Effector CD8-positive, alpha-beta T cell (primary cell): ENCODE results near the gene RAB37.

Experiments used
- DNase-seq: peaks from one replicate; lab custom pipeline; 2025; lab: John Stamatoyannopoulos, UW

The RAB37 gene

DNA sequence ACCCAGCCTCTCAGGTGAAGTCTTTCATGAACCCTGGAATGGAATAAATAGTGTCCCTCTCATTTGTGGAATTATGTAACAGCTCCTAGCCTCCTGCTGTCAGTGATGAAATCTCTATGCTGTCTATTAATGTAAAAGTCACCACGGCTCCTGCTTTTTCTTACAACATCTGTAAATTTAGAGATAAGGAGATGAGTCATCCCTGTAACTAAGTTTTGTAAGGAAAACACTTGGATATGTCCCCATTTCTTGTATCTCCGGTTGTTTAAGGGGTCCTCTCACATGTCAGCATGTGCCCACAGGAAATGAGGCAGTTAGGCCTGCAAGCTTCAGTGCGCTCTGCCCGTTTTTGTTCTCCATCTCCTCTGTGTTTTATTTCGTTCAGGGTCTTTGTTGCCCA lies 41.9 kb downstream of the RAB37 start:
- DNase-seq: no peak

DNA sequence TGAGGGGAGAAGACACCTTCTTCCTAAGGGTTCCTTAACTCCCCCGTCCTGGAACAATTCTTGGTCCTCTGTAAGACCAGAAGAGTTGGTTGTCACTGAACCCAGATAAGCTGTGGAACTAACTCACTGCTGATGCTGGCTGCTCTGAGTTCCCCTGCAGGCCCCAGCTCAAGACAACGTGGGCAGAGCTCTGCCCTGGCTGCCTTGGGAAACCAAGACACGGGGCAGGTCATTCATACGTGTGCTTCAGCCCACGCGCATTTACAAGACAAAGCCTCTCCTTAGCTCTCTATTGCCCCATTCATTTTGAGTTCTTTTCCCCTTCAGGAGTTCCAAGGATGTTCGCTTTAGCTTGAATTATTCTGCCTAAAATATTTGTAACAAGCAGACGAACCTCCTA lies 42.4 kb downstream of the RAB37 start:
- no peak for DNase-seq

DNA sequence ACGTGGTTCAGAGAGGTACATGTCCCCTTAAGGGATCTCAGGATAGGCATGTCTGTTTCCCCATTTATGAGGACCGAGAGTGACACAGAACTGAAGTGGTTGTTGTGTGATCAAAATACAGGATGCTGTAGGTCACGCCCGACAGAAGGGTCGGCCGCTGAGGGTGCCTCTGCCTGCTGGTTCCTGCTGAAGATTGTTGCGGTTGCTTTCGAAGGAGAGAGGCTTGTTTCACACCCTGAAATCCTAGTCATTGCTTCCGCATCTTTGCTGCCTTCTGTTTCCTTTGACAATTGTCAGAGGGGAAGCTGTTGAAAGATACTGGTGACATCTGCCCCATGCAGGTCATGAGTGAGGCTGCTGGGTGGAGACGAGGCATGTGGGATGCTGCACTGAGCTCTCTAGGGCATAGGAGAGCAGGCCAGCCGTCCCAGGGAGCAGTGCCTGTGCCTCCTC lies 42.9 kb downstream of the RAB37 start:
- DNase-seq: peak; percentile 8

DNA sequence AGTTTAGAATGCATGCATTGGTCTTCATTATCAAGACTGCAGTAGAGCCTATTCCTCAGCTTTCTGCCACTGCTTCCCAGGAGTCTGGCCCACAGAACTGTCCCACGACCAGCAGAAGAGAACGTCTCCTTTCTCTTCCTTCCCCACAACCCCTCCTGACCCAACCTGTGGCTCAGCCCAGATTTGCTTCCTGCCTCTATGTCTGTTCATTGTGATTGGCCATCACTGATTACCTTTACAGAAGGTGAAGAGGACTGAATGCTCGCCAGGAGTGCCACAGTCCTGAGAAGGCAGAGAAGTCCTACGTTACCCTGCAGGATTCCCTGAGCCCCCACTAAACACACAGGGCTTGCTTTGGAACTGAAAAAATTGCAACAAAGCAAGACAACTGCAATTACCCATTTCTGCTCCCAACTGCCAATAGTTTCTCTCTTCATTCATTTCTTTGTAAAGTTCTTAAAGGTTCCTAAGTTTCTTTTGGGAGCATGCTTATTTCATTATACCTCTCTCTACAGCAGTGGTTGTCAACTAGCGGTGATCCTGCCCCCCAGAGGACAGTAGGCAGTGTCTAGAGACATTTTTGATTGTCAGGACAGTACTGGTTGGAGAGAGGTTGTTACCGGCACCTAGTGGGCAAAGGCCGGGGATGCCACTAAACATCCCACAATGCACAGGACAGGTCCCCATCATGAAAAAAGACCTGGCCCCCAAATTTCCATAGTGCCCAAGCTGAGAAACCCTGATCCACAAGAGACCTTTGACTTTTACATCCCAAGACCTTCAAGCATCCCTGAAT lies 43.6 kb downstream of the RAB37 start:
- DNase-seq: no peak

DNA sequence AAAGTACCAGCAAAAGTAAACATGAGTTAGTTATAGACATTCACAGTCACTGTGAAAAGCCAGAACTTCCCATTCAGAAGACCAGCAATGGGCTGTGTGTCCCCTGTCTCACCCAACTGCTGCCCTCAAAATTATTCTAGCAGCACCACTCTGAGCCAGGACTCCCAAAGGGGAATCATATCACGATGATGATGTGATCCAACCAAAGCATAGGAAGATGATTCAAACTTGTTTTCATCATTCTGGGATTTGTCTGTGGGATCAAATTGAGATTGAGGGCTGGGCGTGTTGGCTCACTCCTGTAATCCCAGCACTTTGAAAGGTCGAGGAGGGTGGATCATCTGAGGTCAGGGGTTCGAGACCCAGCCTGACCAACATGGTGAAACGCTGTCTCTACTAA lies 45.5 kb downstream of the RAB37 start:
- DNase-seq: no peak

DNA sequence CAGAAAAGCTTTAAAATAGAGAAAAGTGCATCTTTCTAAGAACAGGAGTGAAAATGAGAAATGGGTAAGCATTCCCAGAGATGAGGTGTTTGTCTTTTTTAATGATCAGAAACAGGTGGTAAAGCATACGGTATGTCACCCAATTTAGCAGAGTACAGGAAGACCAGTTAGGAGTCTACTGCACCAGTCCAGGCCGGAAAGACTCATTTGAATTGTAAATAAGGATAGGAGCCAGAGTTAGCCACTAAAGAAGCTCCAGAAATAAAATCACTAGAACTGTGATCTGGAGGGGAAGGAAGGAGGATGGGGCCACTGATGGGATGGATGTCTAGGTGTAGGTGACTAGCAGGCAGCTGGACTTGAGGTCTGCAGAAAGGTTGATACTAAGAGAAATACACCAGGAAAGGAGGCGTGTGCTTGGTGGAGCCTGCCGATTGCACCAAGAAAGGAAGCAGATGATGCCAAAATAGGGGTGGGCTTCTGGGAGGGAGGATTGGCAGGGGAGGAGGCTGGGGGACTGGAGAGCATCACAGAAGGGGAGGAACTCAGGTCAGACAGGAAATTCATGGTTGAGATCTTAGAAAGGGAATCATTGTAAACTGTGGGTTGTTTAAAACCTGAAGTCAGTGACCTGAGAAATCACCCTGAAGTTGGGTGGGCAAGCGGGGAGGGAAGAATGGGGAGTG lies 47.2 kb downstream of the RAB37 start:
- DNase-seq: no peak

DNA sequence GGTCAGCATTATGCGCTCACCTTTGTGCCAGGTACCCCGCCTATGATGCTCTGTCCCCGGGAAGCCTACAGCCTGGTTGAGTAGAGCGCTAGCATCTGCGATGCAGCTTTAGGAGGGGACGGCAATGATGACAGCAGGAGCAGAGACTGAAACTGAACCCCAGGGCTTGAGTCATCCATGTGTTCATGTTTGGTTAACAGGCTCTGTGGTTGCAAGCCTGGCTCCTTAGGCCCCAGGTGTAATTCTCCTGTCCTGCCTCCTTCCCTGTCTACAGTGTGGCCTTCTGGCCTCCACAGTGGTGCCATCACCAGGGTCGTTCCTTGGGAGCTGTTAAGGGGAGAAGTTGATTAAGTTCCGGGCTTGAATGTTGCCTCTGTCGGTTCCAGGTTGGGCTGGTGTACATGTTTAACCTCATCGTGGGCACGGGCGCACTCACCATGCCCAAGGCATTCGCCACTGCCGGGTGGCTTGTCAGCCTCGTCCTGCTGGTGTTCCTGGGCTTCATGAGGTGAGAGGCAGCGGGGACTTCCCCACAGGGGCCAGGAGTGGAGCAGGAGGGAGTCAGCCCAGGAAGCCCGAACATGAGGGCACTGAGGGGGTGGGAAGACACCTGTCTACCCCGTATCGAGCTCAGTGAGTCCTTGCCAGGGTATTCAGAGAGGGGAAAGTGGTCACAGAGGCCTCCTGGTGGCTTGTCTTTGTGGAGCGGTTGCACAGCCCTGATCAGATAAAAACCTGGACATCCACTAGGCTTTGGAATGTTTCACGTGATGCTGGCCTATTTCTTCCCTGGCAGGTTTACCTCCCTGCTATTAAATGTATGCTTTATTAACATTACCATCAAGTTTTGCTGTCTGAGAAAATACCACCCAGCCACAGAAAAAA lies 48.3 kb downstream of the RAB37 start:
- DNase-seq: no peak

DNA sequence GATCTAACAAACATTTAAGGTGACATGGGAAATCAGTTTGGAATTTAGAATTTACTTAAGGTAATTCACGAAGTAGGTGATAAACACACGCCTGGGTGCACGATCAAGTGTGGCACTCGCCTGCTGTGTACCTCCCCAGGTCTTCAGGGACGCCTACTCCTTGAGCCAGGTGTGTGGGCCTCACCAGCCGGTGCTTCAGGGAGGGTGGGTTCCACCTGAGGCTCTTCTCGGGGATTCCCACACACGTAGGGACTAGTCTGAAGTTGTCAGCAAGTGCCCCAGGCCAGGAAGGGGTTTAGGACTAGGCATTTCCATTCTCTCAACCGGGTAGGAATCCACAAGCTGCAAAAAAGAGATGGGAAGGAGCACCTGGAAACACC lies 48.9 kb downstream of the RAB37 start:
- DNase-seq: no peak

DNA sequence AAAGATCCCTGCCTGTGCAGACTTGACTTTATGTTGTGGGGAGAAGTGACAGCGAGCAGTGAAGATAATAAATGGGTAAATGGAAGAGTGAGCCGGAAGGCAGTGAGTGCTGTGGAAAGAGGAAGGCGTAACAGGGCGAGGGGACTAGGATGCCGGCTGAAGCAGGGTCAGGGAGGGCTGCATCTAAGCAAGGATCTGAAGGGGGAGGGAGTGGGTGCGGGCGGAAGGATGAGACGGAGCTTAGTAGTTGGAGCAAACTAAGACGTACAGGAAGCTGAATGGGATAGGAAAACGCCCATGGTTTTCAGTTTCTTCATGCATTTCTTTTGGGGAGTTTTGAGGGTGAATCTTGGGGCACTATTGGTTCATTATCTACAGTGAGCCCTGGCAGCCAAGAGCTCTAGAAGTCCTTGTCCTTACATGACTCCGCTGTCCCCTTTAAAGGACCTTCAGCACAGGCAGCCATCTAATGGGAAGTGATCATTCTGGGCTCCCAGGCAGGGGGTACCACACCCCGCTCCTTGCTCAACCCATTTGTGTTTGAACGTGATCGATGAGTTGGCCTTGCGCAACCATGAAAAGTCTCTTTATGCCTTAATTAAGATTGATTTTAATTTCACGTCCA lies 49.5 kb downstream of the RAB37 start:
- no peak for DNase-seq

DNA sequence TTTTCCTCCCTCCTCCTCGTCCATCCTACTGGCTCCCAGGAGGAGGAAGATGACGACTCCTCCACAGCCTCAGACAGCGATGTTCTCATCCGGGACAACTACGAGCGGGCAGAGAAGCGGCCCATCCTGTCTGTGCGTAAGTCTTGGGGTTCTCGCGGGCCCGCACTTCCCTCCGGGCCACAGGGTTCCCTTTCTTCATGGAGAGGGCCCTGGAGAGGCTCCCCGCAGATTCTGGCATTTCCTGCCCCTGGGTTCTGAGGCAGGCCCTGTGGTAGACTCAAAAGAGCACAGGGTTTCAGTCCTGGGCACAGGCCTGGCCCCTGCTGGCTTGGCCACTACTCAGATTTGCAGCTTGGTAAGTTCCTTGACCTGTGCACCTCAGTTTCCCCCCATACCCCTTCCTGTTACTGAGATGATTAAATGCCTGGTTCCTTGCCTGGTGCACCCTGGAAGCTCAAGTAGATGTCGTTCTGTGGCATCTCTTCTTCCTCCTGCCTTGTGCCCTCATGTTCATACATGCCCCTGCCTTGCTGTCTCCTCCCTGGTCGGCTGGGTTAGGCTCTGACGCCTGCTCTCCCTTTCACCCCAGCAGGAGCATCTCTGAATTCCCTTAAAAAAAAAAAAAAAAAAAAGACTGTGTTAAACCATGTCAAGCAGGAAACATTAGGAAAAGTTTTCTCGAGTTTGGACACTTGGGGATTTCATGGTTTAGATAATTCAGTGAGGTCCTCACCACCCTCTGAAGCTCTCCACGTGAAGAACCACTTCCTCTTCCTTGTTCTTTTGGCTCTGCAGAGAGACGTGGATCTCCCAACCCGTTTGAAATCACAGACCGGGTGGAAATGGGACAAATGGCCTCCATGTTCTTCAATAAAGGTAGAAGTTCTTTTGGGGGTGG lies 53.4 kb downstream of the RAB37 start:
- no peak for DNase-seq

DNA sequence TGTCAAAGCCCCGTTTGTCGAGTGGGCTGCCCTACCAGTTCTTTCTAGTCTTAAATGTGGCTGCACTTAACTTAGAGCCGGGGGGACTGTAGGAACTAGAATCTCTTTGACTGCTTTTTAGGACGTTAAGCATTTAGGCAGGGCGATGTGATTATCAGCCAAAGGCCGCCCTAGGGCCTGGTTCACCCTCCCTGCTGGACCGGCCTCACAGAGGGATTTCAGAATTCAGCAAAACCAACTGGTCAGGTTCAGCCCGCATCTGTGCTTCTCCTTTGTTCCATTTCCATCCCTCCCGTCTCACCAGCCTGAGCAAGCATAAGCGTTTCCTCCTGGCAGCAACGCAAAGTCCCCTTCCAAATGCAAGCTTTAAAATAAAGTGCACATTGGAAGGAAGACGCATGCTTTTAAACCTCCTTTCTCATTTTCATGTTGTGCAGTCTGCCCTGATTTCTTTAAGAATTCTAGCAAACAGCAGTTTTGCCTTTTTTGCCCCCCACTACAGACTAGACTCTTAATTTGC lies 55.6 kb downstream of the RAB37 start:
- DNase-seq: no peak

DNA sequence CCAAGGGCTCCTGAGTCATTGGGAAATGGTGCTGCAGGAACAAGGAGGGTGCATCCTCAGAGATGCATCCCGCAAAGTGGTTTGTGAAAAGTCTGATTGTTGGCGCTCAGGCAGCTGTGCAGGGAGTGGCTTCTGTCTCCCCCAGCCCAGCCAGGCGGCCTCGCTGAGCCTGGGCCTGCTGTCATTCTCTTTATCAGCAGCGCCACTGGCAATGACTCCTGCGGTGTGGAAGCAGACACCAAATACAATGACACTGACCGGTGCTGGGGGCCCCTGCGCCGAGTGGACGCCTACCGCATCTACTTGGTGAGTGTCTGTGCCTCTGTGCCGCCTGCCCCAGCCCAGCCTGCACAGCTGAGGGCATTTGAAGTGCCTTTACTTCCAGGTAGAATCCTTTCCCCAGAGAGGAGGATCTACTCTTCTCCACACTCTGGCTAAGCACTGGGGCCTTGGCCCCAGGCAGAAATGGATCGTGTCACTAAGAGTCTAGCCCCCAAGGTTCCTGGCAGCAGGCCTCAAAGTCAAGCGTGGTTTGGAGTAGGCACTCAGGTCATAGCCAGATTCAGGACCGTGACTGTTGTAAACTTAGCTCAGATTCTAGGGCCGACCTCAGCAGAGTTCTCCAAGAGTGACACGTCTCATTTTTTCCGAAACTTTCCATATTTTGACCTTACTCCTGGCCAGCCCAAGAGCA lies 58.4 kb downstream of the RAB37 start:
- DNase-seq: no peak

DNA sequence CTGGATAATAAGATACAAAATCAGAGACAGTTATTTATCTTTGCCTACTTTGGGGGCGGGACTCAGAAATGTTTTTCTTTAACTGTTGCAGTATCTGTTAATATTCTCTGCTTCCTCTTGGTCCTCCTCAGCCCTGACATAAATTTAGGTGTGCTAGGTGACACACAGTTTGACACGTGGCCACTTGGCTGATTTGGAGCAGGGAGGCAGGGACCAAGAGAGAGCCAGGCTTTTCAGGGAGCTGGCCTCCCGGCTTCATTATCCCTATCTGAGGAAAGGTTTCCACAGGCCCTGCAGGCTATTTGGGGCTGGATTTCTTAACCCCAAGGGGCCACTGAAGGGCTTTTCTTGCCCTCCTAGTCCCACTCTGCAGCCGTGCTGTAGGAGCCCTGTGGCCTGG lies 59.2 kb downstream of the RAB37 start:
- DNase-seq: no peak

DNA sequence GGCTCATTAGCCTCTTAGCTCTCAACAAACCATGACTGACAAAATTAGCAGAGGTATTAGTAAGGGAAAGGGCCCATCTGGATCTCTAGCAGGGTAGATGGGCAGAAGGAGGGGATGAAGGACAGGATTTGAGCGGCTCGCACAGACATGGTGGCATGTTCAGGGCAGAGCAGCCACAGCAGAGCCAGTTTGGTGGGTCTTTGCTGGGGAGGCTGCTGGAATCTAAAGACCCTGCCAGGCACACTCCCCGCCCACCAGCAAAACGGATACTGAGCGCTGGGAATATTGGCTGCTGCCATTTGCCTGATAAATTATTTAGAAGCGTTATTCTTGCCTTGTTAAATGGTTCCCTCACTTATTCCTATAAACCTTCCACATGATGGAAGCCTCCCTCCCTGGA lies 59.8 kb downstream of the RAB37 start:
- no peak for DNase-seq
